GF-D8 (cell line): ENCODE measurements around the gene GABRB1.

Source experiments
- DNase-seq: peaks from one replicate; lab custom pipeline; 2025; lab: John Stamatoyannopoulos, UW

The GABRB1 gene

GRCh38 chr4:47471064-47471463 lies 439.7 kb downstream of the GABRB1 start:
- DNase-seq: no peak

- DNase-seq: no peak
Observed at GRCh38 chr4:47471591-47471990, 440.2 kb downstream of the GABRB1 start.

GRCh38 chr4:47473141-47473750 lies 441.9 kb downstream of the GABRB1 start:
- no peak for DNase-seq

- no peak for DNase-seq
Observed at GRCh38 chr4:47474799-47475198, 443.4 kb downstream of the GABRB1 start.

GRCh38 chr4:47475411-47475810 lies 444.0 kb downstream of the GABRB1 start:
- DNase-seq: no peak
